ENCODE measurements around the gene MSLN.

Gene MSLN

DNA sequence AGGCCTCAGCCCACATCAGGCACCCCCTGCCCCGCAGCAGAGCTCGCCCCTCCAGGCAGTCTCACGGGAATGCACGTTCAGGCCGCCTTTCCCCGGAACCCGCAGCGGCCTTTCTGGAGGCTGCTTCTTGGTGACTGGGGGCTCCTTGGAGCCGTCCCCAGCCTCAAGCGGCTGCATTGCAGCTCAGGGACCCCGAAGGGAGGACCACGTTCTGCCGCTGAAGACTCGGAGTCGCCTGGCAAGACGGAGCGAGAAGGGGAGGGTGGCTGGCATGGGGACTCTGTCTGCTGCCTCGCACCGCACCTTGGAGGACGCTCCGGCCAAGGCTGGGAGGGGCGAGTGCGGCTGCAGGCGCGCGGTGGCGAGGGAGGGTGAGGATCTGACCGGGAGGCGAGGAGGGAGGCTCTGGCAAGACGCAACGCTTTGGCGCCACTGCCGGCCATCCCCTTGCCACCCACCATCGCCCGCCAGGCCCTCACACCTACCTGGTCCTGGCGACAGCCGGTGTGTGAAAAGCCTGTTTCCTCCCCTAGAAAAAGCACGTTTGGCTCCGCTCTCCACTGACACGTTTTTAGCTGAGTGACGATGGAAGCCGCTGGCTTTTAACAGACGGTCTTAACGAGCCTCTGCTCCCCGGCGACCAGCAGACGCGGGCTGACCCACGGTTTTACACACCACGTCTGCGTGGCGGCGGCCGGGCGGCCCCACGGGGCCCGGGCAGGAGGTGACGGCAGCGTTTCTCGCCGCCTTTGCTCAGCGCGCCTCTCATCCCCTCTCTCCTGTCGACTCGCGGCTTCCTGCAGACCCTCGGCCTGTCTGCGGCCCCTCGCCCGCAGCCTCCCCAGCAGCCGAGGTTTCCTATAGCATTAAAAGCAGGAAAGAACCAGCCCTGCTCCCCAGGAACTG, 56.7 kb downstream of the MSLN start:
- H3K9me3 ChIP-seq: no peaks in the 10 kb centered on the region
- no peak overlapping the region for H3K27ac ChIP-seq
- no peaks in the 10 kb centered on the region for H3K36me3 ChIP-seq
- no peaks in the 10 kb centered on the region for H3K4me1 ChIP-seq (ENCODE audit: control insufficient read depth in 1 of 2, insufficient read depth in 1 of 2, low read depth in 1 of 2, low read length in 1 of 2)
- peaks cover 95% of the 10 kb centered on the region for H3K27me3 ChIP-seq
- no peak overlapping the region for H3K4me3 ChIP-seq (ENCODE audit: low read depth in 1 of 2, low read length in 1 of 2)
- TF ChIP-seq, protein P1, sequence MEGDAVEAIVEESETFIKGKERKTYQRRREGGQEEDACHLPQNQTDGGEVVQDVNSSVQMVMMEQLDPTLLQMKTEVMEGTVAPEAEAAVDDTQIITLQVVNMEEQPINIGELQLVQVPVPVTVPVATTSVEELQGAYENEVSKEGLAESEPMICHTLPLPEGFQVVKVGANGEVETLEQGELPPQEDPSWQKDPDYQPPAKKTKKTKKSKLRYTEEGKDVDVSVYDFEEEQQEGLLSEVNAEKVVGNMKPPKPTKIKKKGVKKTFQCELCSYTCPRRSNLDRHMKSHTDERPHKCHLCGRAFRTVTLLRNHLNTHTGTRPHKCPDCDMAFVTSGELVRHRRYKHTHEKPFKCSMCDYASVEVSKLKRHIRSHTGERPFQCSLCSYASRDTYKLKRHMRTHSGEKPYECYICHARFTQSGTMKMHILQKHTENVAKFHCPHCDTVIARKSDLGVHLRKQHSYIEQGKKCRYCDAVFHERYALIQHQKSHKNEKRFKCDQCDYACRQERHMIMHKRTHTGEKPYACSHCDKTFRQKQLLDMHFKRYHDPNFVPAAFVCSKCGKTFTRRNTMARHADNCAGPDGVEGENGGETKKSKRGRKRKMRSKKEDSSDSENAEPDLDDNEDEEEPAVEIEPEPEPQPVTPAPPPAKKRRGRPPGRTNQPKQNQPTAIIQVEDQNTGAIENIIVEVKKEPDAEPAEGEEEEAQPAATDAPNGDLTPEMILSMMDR (IDR thresholded peaks at IDR 0.05): no peak

DNA sequence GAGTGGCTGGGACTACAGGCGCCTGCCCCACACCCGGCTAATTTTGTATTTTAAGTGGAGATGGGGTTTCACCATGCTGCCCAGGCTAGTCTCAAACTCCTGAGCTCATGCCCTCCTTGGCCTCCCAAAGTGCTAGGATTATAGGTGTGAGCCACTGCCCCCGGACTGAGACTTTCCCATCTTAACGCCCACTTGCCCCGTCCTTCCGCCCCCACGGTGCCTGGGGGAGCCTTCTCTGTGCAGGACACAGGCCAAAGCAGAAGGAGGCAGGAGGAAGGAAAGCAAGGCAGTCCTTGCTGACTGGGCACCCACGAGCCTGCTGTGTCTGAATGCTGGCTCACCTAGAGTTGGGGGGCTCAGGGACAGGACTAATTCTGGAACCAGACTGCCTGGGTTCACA, 57.6 kb downstream of the MSLN start:
- Histone ChIP-seq H3K36me3 (no peaks in the 10 kb centered on the region), H3K9me3 (no peaks in the 10 kb centered on the region), H3K27me3 (peaks cover 86% of the 10 kb centered on the region), H3K4me3 (ENCODE audit: low read depth in 1 of 2, low read length in 1 of 2) (no peak overlapping the region), H3K4me1 (ENCODE audit: control insufficient read depth in 1 of 2, insufficient read depth in 1 of 2, low read depth in 1 of 2, low read length in 1 of 2) (no peaks in the 10 kb centered on the region), H3K27ac (no peak overlapping the region)
- TF ChIP-seq, protein P1 (IDR thresholded peaks at IDR 0.05): no peak
